NCI-H1092 (cell line): Measurements from ENCODE around the gene TSC22D3.

ENCODE experiments used
- DNase-seq: peaks from one replicate; lab custom pipeline; 2025; lab: John Stamatoyannopoulos, UW

Gene TSC22D3

GRCh38 chrX:107760304-107761077 lies 15.1 kb downstream of the TSC22D3 start:
- DNase-seq, result no peak

- no peak for DNase-seq
Measured at GRCh38 chrX:107758231-107758766, 17.3 kb downstream of the TSC22D3 start.

GRCh38 chrX:107755721-107756120 lies 19.9 kb downstream of the TSC22D3 start:
- no peak for DNase-seq

- DNase-seq, result no peak
Measured at GRCh38 chrX:107753187-107753586, 22.4 kb downstream of the TSC22D3 start.

- no peak for DNase-seq
Measured at GRCh38 chrX:107752714-107753113, 22.9 kb downstream of the TSC22D3 start.

- no peak for DNase-seq
Measured at GRCh38 chrX:107752043-107752442, 23.5 kb downstream of the TSC22D3 start.

GRCh38 chrX:107750861-107751445 lies 24.6 kb downstream of the TSC22D3 start:
- DNase-seq, result no peak

- DNase-seq, result no peak
Measured at GRCh38 chrX:107750263-107750662, 25.3 kb downstream of the TSC22D3 start.

- DNase-seq, result no peak
Measured at GRCh38 chrX:107748506-107748905, 27.1 kb downstream of the TSC22D3 start.

GRCh38 chrX:107747596-107748161 lies 27.9 kb downstream of the TSC22D3 start:
- DNase-seq, result peak; percentile 76

- DNase-seq, result no peak
Measured at GRCh38 chrX:107744868-107745267, 30.7 kb downstream of the TSC22D3 start.

- no peak for DNase-seq
Measured at GRCh38 chrX:107743995-107744394, 31.6 kb downstream of the TSC22D3 start.

GRCh38 chrX:107742700-107743191 lies 32.8 kb downstream of the TSC22D3 start:
- DNase-seq, result no peak

- DNase-seq, result no peak
Measured at GRCh38 chrX:107741404-107741790, 34.2 kb downstream of the TSC22D3 start.

GRCh38 chrX:107739541-107739940 lies 36.0 kb downstream of the TSC22D3 start:
- no peak for DNase-seq

- DNase-seq, result no peak
Measured at GRCh38 chrX:107738768-107739167, 36.8 kb downstream of the TSC22D3 start.

GRCh38 chrX:107738272-107738671 lies 37.3 kb downstream of the TSC22D3 start:
- no peak for DNase-seq

- DNase-seq, result peak; percentile 78
Measured at GRCh38 chrX:107736781-107737531, 38.6 kb downstream of the TSC22D3 start.

GRCh38 chrX:107734646-107735045 lies 40.9 kb downstream of the TSC22D3 start:
- no peak for DNase-seq

- DNase-seq, result no peak
Measured at GRCh38 chrX:107733686-107734085, 41.9 kb downstream of the TSC22D3 start.

GRCh38 chrX:107731831-107732502 lies 43.6 kb downstream of the TSC22D3 start:
- DNase-seq, result peak; percentile 63
